Activated T-cell treated with anti-CD3 and anti-CD28 coated beads, Interleukin-2, amount 50 U/mL, for 4 hours (primary cell): ENCODE measurements around the gene PPIL3. TPM values are rescaled to one million over a fixed set of nuclear protein-coding genes. Genes with fewer than 3 reads are reported as not detected.

ENCODE experiments used
- ATAC-seq, 2 donors: fragments of 200-7000 bp; cut with Tn5 transposase; one replicate each; pipeline ENCODE4 v1.10.0; 2021
- DNase-seq: peaks from one replicate; pipeline ENCODE4 v3.0.0-alpha.2; 2020
- H3K27me3 Mint-ChIP-seq: one replicate; pipeline ENCODE4 v1.8.0; 2021; ENCODE audit warnings: low read depth, mixed read lengths
- H3K36me3 Mint-ChIP-seq: one replicate; pipeline ENCODE4 v1.8.0; 2022; ENCODE audit warnings: mixed read lengths; ENCODE audit not compliant: insufficient read depth
- H3K4me1 Mint-ChIP-seq: one replicate; pipeline ENCODE4 v1.8.0; 2021; ENCODE audit warnings: low read depth, mixed read lengths
- H3K4me3 Mint-ChIP-seq: one replicate; pipeline ENCODE4 v1.8.0; 2021; ENCODE audit warnings: mild to moderate bottlenecking, moderate library complexity, mixed read lengths
- H3K9me3 Mint-ChIP-seq: one replicate; pipeline ENCODE4 v1.8.0; 2021; ENCODE audit warnings: mixed read lengths
- total RNA-seq, 3 donors: library from RNA; stranded (reverse); gene quantifications; one replicate each; pipeline ENCODE4 v1.2.1, GENCODE V29; 2021

The PPIL3 gene
- total RNA-seq, 3 donors from 2014 or later = 24.1 to 49.3 (median 30.2) TPM

DNA sequence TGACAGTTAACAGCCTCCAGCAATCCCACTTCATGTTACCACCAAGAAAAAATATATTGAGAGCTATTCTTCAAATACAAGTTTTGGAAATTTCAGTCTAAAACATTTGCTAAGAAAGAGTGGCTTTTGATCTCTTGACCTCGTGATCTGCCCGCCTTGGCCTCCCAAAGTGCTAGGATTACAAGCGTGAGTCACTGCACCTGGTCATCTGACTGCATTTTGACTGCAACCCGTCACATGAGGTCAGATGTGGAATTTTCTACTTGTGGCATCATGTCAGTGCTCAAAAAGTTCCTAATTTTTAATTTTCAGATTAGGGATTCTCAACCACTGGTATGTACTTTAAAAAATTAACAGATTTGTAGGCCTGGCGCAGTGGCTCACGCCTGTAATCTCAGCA, 15.3 kb downstream of the PPIL3 start:
- ATAC-seq (no peak), DNase-seq (no peak)
- H3K36me3 Mint-ChIP-seq = peaks cover 21% of the 10 kb centered on the region
- no peaks in the 10 kb centered on the region for H3K9me3 Mint-ChIP-seq
- peaks cover 5% of the 10 kb centered on the region for H3K4me1 Mint-ChIP-seq
- no peak overlapping the region for H3K4me3 Mint-ChIP-seq
- H3K27me3 Mint-ChIP-seq = no peaks in the 10 kb centered on the region

GRCh38 chr2:200871151-200871550, 17.7 kb downstream of the PPIL3 start:
- Mint-ChIP-seq H3K4me3 (no peak overlapping the region), H3K36me3 (peaks cover 19% of the 10 kb centered on the region), H3K9me3 (no peaks in the 10 kb centered on the region)

DNA sequence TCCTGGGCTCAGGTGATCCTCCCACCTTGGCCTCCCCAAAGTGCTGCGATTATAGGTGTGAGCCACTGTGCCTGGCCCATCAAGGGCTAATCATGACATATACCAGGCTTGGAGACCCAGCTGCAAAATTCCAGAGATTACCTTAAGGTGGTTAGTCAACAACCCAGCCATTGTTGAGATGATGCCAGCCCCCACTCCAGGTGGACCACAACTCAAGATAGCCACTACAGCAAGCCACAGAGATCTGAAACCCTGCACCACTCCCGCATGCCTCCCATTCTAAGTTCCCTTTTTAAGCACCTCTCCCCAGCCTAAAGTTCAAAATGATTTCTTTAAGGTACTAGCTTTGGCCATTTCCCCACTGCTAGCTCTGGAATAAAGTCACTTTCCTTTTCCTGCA, 19.9 kb downstream of the PPIL3 start:
- peaks cover 7% of the 10 kb centered on the region for H3K36me3 Mint-ChIP-seq
- H3K27me3 Mint-ChIP-seq = no peaks in the 10 kb centered on the region
- DNase-seq (no peak), ATAC-seq (no peak)
- no peaks in the 10 kb centered on the region for H3K9me3 Mint-ChIP-seq
- peaks cover 15% of the 10 kb centered on the region for H3K4me1 Mint-ChIP-seq
- no peak overlapping the region for H3K4me3 Mint-ChIP-seq

More at GRCh38 chr2:200871151-200871550, 17.7 kb downstream of the PPIL3 start:
- no peak for ATAC-seq
- Mint-ChIP-seq H3K4me1 (peaks cover 6% of the 10 kb centered on the region), H3K27me3 (no peaks in the 10 kb centered on the region)
- no peak for DNase-seq

DNA sequence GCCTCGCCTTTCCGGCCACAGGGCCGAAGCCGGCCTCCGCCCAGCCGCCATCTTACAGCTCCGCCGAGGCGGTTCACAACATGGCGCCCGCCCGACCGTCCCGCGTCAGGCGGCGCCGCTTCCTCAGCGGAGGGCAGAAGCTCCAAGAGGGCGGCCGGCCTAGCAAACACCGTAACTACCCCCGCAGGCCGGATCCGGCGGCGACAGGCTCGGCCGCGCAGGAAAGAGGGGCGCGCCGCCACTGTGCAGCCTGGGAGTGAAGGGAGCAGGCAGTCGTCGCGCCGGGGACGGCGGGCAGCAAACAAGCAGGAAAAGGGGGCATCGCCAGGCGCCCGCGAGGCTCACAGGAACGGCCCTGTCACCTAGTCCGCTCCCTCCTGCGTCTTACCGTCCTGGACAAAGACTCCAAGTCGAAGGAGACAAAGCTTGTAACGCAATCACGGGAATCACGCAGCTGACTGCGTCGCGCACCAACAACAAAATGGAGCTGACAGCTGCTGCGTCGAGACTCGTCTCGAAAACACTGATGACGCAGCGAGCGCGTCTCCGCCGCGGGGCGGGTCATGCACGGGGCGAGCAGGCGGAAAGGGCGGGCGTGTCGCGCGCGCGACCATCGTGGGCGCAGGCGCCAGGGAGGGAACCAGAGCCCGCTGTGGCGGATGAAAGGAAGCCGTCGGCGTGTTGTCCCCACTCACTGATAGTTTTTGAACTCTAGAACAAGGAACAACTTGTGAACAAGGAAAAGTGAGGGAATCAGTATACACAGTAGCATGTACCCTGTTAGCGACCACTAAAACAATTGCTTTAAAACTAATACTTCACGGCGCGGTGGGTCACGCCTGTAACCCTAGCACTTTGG, 24.5 kb downstream of the PPIL3 start, which contains the start of gene CLK1:
TSS of gene CLK1 (minus strand) at position 483 of the 859 bp plus-strand sequence. CDS start 2,796 bp downstream, outside the sequence.
- H3K36me3 Mint-ChIP-seq = peaks cover 35% of the 10 kb centered on the region
- H3K27me3 Mint-ChIP-seq = no peaks in the 10 kb centered on the region
- ATAC-seq (peak; percentile 86 to 87), DNase-seq (peak; percentile 96)
- no peaks in the 10 kb centered on the region for H3K9me3 Mint-ChIP-seq
- H3K4me1 Mint-ChIP-seq = peaks cover 40% of the 10 kb centered on the region
- peak within 1 kb of the TSS; percentile 94 for H3K4me3 Mint-ChIP-seq

DNA sequence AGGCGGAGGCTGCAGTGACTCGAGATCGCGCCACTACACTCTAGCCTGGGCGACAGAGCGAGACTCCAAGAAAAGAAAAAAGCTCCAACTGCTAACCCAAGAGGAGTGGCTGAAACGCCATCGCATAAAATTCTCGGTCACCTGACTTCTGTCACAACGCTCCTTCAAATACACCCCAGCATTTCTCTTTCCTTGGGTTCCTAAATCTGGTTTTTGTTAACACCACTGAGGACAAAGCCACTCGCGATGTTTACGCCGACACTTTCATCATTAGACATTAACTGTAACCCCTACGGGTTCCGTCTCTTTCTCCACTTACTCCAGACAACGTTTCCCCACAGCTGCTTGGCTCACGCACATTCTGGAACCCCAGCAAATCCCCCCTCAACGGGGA, 25.1 kb downstream of the PPIL3 start:
- Mint-ChIP-seq H3K9me3 (no peaks in the 10 kb centered on the region), H3K4me3 (peak overlapping the region; percentile 94), H3K36me3 (peaks cover 39% of the 10 kb centered on the region), H3K4me1 (peaks cover 43% of the 10 kb centered on the region), H3K27me3 (no peaks in the 10 kb centered on the region)
- no peak for DNase-seq
- peak in 1 of 2 donors; percentile 2 for ATAC-seq

DNA sequence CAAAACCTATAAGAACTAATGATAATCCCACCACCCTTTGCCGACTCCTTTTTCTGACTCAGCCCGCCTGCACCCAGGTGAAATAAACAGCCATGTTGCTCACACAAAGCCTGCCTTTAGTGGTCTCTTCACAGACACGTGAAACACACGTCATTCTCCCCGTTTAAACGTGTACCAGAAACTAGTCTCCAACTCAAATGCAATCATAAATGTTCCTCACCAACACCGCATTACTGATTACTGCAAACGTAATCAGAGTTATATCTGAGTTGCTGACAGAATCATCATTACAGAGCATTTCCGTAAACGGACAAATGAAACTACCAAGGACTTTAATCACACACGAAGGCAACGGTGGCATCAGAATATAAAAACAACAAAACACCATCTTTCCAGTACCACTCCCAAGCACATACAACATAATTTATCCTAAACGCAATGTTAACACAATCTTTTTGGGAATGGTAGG, 26.3 kb downstream of the PPIL3 start:
- Mint-ChIP-seq H3K4me3 (peak overlapping the region; percentile 94), H3K27me3 (no peaks in the 10 kb centered on the region), H3K4me1 (peaks cover 53% of the 10 kb centered on the region), H3K36me3 (peaks cover 49% of the 10 kb centered on the region), H3K9me3 (no peaks in the 10 kb centered on the region)
- peak; percentile 59 to 60 for ATAC-seq
- peak; percentile 39 for DNase-seq

DNA sequence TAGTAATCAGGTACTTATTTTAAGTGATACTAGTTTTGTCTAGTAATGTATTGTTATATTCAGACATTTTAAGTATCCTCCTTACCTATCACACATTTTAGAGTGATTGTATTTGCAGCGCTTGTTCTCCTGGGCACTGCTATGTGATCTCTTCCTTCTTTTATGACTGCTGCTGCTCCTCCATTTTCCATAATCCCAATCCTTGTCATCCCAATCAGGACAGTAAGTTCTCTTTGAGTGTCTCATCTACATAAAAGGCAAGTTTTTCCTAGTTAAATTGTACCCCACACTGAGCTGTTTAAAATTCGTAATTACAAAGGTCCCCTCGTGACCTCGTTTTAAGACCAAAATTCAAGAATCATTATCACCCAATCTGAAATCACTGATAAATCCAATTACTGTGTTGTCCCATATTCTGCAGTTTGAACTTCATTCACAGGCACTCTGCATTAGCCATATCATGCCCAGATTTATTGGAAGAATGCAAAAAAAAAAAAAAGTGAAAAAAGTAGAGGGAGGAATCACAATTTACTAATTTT, 27.2 kb downstream of the PPIL3 start:
- Mint-ChIP-seq H3K36me3 (peaks cover 58% of the 10 kb centered on the region), H3K4me1 (peaks cover 62% of the 10 kb centered on the region), H3K4me3 (peak overlapping the region; percentile 94), H3K27me3 (no peaks in the 10 kb centered on the region), H3K9me3 (no peaks in the 10 kb centered on the region)
- no peak for DNase-seq
- ATAC-seq = no peak

DNA sequence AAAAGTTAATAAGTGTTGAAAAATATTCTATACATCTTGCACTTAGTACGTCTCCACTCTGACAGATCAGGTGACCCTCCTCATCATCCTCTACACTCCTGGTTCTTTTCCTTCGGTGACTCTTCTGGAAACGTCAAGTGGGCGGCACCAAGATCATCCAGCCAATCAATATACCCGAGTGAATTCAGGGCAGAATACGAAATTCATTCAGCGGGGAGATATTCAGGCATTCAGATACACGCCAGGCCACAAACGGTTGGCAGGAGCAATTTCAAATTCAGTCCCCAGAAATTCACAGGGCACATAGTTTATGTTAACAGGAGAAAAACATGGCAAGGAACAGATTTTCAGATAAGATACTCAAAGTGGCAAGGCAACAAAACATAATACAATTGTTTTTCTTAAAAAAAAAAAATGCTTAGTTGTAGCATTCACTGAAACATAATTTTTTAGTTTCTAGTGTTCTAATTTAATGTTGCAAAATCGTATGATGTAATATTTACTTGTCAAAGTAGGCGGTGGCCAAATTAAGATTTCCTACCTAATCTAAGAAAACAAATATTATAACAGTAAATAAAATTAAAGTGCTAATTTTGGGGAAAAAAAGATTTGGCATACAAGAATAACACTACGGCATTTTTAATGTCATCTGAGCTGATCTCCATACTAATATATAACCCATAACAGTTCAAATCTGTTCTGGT, 28.6 kb downstream of the PPIL3 start:
- DNase-seq = no peak
- ATAC-seq = no peak
- no peaks in the 10 kb centered on the region for H3K27me3 Mint-ChIP-seq
- H3K9me3 Mint-ChIP-seq = no peaks in the 10 kb centered on the region
- peaks cover 62% of the 10 kb centered on the region for H3K36me3 Mint-ChIP-seq
- H3K4me3 Mint-ChIP-seq = peak overlapping the region; percentile 94
- peaks cover 62% of the 10 kb centered on the region for H3K4me1 Mint-ChIP-seq

GRCh38 chr2:200856806-200857205, 32.1 kb downstream of the PPIL3 start:
- H3K4me3 Mint-ChIP-seq = no peak overlapping the region
- H3K36me3 Mint-ChIP-seq = peaks cover 67% of the 10 kb centered on the region
- no peaks in the 10 kb centered on the region for H3K27me3 Mint-ChIP-seq
- peak; percentile 42 to 51 for ATAC-seq
- DNase-seq = no peak
- H3K4me1 Mint-ChIP-seq = peaks cover 52% of the 10 kb centered on the region
- no peaks in the 10 kb centered on the region for H3K9me3 Mint-ChIP-seq

GRCh38 chr2:200852605-200853004, 36.3 kb downstream of the PPIL3 start:
- peaks cover 14% of the 10 kb centered on the region for H3K4me1 Mint-ChIP-seq
- H3K9me3 Mint-ChIP-seq = no peaks in the 10 kb centered on the region
- DNase-seq (no peak), ATAC-seq (no peak)
- peaks cover 50% of the 10 kb centered on the region for H3K36me3 Mint-ChIP-seq
- no peaks in the 10 kb centered on the region for H3K27me3 Mint-ChIP-seq
- H3K4me3 Mint-ChIP-seq = no peak overlapping the region

DNA sequence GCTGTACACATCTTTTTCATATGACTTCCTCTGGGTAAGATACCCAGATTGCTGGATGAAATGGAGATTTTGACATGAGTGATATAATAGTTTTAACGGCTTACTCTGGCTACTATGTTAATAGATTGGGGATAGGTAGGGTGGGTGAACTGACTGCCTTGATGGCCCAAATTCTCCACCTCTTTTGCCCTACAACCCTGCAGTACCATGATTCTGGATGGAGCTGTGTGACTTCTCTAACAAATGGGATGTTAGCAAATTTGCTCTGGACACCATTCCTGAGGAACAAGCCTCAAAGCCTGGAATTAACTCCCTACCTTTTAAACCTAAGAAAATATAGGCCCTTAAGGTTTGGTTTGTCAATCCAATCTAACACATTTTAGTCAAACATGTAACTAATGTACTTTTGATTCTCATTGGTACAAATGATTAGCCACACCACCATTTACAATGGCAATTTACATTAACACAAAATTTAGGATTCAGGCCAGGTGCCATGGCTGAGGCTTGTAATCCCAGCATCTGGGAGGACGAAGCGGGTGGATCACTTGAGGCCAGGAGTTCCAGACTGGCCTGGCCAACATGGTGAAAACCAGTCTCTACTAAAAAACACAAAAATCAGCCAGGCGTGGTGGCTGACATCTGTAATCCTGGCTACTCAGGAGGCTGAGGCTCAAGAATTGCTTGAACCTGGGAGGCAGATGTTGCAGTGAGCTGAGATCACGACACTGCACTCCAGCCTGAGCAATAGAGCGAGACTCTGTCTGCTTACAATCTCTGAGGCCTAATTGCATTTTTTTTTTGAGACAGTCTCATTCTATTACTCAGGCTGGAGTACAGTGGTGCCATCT, 37.3 kb downstream of the PPIL3 start:
- no peak for DNase-seq
- Mint-ChIP-seq H3K36me3 (peaks cover 40% of the 10 kb centered on the region), H3K27me3 (no peaks in the 10 kb centered on the region), H3K4me3 (no peak overlapping the region), H3K4me1 (peaks cover 4% of the 10 kb centered on the region), H3K9me3 (no peaks in the 10 kb centered on the region)
- no peak for ATAC-seq

DNA sequence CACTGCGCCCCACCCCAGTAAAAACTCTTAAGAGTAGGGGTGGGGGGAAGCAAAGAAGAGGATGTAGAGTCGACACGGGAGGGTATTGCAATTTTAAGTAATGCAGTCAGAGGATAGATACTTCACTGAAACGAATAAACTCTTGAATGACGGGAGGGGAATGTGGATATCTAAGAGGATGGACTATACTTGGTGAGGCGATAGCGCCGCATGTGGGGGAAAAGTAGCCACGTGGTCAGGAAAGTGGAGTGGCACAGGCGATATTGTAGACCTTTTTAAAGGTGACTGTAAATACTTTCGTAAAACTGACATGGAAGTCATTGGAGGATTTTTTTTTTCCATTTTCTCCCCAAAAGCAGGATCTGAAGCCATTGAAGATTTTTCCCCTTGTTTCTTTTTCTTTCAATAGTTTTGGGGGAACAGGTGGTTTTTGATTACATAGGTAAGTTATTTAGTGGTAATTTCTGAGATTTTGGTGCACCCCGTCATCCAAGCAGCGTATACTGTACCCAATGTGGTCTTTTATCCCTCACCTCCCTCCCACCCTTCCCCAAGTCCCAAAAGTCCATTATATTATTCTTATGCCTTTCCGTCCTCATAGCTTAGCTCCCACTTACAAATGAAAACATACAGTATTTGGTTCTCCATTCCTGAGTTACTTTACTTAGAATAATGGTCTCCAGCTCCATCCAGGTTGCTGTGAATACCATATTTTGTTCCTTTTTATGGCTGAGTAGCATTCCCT, 38.2 kb downstream of the PPIL3 start:
- ATAC-seq = no peak
- no peak for DNase-seq
- H3K4me3 Mint-ChIP-seq = no peak overlapping the region

GRCh38 chr2:200847939-200848338, 40.9 kb downstream of the PPIL3 start:
- no peaks in the 10 kb centered on the region for H3K9me3 Mint-ChIP-seq
- H3K36me3 Mint-ChIP-seq = peaks cover 25% of the 10 kb centered on the region
- no peaks in the 10 kb centered on the region for H3K27me3 Mint-ChIP-seq
- DNase-seq (no peak), ATAC-seq (no peak)
- H3K4me3 Mint-ChIP-seq = no peak overlapping the region
- H3K4me1 Mint-ChIP-seq = no peaks in the 10 kb centered on the region

More for the DNA sequence above, 38.2 kb downstream of the PPIL3 start:
- Mint-ChIP-seq H3K36me3 (peaks cover 37% of the 10 kb centered on the region), H3K4me1 (no peaks in the 10 kb centered on the region), H3K9me3 (no peaks in the 10 kb centered on the region), H3K27me3 (no peaks in the 10 kb centered on the region)
